Fibroblast of pulmonary artery (primary cell): ENCODE results near the gene CGB2.
A peak's percentile ranks its signal among the peaks of the same experiment; 100 is the strongest.
"Not testable (repeated sequence)": the region's sequence is repeated elsewhere in the genome, so short reads cannot be mapped to it uniquely, and the experiment has no call there.

Experiments
- DNase-seq: peaks from one replicate; pipeline ENCODE4 v3.0.0-alpha.2; 2010; ENCODE audit warnings: low read depth
- H3K4me3 ChIP-seq: replicated peaks from 2 replicates; pipeline ENCODE4 v1.5.1; 2011; ENCODE audit warnings: low read depth, mild to moderate bottlenecking, control low read depth, low read length, moderate library complexity
- TF ChIP-seq, protein P1 (sequence below): IDR thresholded peaks from 2 replicates; pipeline ENCODE4 v1.5.1; 2011; ENCODE audit warnings: mild to moderate bottlenecking, control low read depth, low read length, inconsistent platforms; ENCODE audit errors: missing control alignments

The CGB2 gene

DNA sequence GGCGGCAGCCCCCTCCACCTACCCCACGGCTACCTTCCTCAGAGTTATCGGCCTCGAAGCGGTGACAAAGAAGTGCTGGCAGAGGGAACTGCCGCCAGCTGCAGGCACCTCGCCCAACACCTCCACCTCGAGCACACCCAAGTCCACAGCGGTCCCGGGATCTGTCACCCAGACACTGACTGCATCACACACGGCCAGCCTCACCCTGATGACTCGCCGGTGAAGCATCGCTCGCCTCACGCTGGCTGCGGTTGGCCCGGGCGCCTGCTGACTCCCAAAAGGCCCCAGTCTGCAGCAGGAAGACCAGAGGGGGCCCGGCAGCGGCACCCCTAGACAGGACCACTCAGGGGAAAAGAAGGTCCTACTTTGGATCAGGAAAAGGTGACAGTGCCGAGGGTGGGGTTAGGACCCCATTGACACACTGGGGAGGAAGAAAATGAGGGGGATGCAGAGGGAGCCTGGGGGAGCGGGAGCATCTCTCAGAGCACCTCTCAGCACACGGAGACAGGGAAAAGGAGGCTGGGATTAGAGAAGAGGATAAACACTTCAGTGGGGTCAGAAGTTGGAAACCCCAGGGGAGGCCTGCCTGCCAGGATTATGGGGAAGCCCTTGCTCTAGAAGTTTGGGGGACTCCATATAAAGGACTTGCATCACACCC is 18.8 kb downstream of the CGB2 start:
- H3K4me3 ChIP-seq, DNase-seq: not testable (repeated sequence)

DNA sequence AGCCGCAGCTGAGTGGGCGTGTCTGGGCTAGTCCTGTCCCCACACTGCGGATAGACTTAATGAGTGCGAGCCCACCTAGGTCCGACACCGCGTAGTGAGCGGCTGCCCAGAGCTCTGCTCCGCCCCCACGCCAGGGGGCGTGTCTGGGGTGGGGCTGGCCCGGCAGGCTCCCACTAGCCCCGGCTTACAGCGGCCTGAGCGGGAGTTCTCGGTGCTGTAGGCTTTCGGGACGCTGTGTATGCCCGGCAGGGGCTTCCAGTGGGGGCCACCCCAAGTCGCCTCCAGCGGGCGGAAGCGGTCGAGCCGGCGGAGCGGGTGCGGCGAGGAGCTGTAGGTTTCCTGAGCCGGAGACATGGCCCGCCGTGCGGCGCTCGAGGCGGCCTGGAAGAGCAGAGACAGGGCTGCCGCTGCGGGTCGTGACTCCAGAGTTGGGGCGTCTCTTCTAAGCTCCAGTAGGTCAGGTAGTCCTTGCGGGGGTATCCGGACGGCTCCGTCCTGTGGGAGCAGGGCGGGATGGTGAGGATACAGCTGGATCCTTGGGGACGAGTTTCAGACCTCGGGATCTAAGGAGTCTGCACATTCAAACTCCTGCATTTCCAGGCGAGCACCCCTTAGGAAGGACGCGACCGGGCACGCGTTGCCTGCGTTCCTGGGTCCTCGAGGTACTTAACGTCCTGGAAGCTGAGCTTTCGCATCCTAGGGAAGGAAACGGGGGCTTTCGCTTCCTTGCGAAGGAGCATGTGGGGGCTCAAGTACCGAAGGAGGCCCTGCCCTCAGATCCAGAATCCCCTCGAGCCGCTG is 24.6 kb downstream of the CGB2 start:
- DNase-seq = peak; percentile 31
- TF ChIP-seq, protein P1, sequence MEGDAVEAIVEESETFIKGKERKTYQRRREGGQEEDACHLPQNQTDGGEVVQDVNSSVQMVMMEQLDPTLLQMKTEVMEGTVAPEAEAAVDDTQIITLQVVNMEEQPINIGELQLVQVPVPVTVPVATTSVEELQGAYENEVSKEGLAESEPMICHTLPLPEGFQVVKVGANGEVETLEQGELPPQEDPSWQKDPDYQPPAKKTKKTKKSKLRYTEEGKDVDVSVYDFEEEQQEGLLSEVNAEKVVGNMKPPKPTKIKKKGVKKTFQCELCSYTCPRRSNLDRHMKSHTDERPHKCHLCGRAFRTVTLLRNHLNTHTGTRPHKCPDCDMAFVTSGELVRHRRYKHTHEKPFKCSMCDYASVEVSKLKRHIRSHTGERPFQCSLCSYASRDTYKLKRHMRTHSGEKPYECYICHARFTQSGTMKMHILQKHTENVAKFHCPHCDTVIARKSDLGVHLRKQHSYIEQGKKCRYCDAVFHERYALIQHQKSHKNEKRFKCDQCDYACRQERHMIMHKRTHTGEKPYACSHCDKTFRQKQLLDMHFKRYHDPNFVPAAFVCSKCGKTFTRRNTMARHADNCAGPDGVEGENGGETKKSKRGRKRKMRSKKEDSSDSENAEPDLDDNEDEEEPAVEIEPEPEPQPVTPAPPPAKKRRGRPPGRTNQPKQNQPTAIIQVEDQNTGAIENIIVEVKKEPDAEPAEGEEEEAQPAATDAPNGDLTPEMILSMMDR = peak; percentile 18
- H3K4me3 ChIP-seq = peak overlapping the region; percentile 57

DNA sequence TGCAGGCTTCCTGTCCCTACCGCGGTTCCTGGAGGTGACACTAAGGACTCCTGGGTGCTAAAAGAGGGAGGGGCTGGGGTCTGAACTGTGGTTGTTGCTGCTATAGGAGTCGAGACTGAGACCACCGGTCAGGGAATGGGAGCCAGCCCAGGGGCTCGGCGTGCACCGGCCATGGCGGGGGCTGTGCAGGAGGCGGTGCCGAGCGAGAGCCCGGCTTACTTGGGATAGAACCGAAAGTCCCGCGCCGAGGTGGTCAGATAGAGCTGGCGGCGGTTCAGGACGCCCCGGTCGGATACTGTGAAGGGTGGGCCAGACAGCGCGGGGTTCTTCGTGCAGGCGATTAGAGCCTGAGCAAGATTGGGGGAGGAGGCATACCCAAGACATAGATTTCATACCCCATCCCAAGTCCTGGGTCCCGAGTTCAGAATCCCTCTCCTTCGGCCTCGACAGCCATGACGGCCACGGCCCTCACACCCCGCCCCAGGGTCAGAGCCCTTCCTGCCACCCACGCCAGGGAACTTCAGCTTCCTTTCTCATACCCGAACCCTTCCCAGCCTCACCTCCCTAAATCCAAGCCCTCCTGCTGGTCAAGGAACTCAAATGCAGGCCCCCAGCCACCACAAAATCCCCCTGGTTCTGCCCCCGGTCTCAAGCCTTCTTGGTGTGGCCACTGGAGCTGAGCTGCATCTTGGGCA is 25.4 kb downstream of the CGB2 start:
- DNase-seq = not testable (repeated sequence)
- H3K4me3 ChIP-seq = peak overlapping the region; percentile 57

DNA sequence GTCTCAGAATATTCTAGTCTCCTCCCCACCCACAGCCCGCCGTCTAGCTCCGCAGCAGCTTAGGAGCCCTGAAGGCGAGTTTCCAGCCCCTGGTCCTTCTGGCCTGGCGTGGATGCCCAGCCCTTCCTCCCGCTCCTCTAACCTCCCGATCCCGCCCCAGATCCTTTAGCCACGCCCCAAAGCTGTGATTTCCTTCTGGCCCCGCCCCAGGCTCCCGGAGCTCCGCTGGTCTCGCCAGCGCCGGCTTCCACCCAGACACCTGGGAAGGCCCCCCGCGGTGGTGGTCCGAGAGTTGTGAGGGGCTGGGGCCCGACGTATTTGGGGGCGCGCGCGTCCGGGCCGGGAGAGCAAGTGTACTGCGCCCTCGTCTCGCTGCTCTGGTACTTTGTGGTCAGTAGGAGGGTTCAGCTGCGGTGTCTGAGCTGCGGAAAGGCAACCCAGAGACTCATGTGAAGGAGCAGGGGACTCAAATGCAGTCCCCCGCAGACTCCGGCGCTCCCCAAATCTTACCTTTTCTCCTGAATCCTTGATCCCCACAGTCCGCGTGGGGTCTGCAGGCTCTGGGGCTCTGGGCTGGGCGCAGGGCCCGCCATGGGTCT is 26.0 kb downstream of the CGB2 start, which contains the start of gene CGB7:
Gene CGB7 (minus strand): TSS at position 114 of the 599 bp plus-strand sequence. CDS start 2,374 bp downstream, outside the sequence.
- DNase-seq = peak; percentile 47
- peak within 1 kb of the TSS; percentile 57 for H3K4me3 ChIP-seq
- TF ChIP-seq, protein P1 = no peak

DNA sequence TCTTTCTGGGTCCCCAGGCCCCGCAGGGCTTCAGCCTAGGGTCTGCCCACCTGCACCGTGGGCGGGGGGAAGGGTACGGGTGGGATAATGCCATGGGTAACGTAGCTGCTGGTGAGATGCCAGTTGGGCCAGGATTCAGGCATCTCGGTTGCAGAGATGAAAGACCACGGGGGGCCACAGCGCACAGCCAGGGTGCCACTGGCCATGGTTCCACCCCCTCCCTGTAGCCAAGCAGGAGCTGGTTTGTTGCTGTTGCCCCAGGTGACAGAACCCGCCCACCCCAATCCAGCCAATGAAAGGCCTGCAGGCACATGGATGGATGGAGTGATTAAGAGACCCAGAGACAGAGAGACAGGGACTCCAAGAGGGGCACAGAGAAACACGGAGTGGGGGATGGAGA is 26.9 kb downstream of the CGB2 start:
- TF ChIP-seq, protein P1 = no peak
- no peak for DNase-seq
- H3K4me3 ChIP-seq = no peak overlapping the region

DNA sequence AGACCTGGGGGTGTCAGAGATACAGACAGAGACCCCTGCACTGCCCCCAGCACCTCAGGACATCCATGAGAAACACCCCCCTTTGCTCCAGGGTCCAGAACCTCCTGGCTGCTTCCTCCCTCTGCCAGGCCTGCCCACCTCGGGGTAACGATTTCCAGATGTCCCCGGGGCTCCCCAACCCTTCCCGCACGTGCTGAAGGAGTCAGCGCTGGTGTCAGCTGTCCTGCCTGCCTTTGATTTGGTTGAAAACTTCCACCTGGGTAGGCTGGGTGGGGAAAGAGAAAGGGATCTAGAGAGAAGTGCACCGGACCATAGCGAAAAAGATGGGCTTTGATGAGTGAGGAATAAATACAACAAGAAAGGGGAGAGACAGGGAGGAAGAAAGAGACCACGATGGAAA is 27.4 kb downstream of the CGB2 start:
- DNase-seq = no peak
- TF ChIP-seq, protein P1 = no peak
- no peak overlapping the region for H3K4me3 ChIP-seq

DNA sequence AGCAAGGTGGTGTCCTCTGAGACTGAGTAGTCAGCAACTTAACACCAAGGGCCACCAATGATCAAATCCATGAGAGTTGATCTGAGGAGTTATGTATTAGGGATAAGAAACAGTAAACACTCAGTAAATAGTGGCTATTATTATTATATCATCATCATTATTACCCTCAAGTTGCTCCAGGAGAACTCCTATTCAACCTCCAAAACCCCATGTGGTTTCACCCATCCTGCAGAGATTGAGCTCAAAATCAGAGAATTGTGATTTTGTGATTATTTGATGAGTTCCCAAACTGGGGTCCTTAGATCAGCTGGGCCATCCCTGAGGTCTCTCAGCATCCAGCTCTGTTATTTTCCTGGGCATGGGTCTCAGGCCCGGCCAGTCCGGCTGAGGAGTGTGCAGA is 29.3 kb downstream of the CGB2 start:
- no peak overlapping the region for H3K4me3 ChIP-seq
- no peak for DNase-seq

More for the DNA sequence above, 29.3 kb downstream of the CGB2 start:
- TF ChIP-seq, protein P1 = no peak
